Measurements from ENCODE around the gene LENG1. TPM values are rescaled to one million over a fixed set of nuclear protein-coding genes. Genes with fewer than 3 reads are reported as not detected.

LENG1 gene
- total and polyA plus RNA-seq, 9 of the 15 experiments (the other 6 are each of a cell fraction or from before 2014, with no cell fraction given): 0.30 to 10.5 (median 4.7) TPM

GRCh38 chr19:54173951-54174834, 14.7 kb upstream of the LENG1 start:
- Histone ChIP-seq H3K9me3 (replicated peaks; ENCODE audit: control insufficient read depth, insufficient read depth, low read depth, low read length) (no peaks in the 10 kb centered on the region), H3K4me1 (replicated peaks in 1 of 2; ENCODE audit: control insufficient read depth in 2 of 2, insufficient read depth in 2 of 2, low read length in 2 of 2) (peaks cover 2 to 42% of the 10 kb centered on the region in 2 experiments; a peak in 2 of 5 replicates), H3K27me3 (ENCODE audit: control insufficient read depth in 2 of 2, insufficient read depth in 2 of 2, low read length in 2 of 2) (no peaks in the 10 kb centered on the region), H2AFZ (ENCODE audit: low read depth, low read length) (no peak overlapping the region), H3K9me1 (ENCODE audit: control insufficient read depth, insufficient read depth, low read length) (no peaks in the 10 kb centered on the region), H3K79me2 (ENCODE audit: control insufficient read depth, insufficient read depth, low read length) (no peaks in the 10 kb centered on the region), H4K20me1 (replicated peaks; ENCODE audit: control insufficient read depth, insufficient read depth, low read length) (no peaks in the 10 kb centered on the region; the same call in 1 of the 2 replicates), H3K27ac (ENCODE audit: extremely low read depth, low read depth, low read length) (no peak overlapping the region), H3K4me3 (no peak overlapping the region), H3K36me3 (ENCODE audit: control insufficient read depth, insufficient read depth, low read length) (peaks cover 24% of the 10 kb centered on the region; the same call in 2 of the 3 replicates), H3K9ac (ENCODE audit: insufficient read depth in 1 of 2, low read depth in 2 of 2, low read length in 2 of 2) (0 out of 4 replicates have a peak overlapping the region, but pooled peaks of 1 of the 2 experiments have one; percentile 60), H3K4me2 (ENCODE audit: insufficient read depth, low read length) (no peak overlapping the region)
- BruUV-seq (replicated peaks): no TSS peak
- POLR2A ChIA-PET: interaction anchor here (0.5 to 3.4 kb wide), 4 partner anchors 9 to 28 kb away, joined by 3 to 19 read pairs (median 8); partner anchors contain the start of genes MBOAT7, RPS9 and TSEN34
- WGBS (ENCODE audit: insufficient coverage, low coverage, missing lambda C conversion rate): 74% methylated on average over 15 of the region's 25 CpGs
- CTCF ChIA-PET (ENCODE audit: low intra/inter-chr PET ratio): no interaction called here
- in situ Hi-C loops (cut with MboI): no loop called here
- FAIRE-seq: no peak
- DNase-seq (ENCODE audit: extremely low read depth in 1 of 4, low spot score in 3 of 4): peak in 1 of 4 experiments; percentile 8
- intact Hi-C loops (cut with micrococcal nuclease): no loop called here
- ATAC-seq: peak; percentile 18; the same call in 2 of the 3 replicates
- TF ChIP-seq NFE2L1 (tag; IDR thresholded peaks at IDR 0.05; ENCODE audit: borderline replicate concordance, low read depth) (no peak), THAP7 (CRISPR knock-in tag; IDR thresholded peaks at IDR 0.05) (no peak), KHSRP (IDR thresholded peaks at IDR 0.05) (no peak), EGR1 (conservative IDR thresholded peaks at IDR 0.05) (peak; percentile 61), ZBTB5 (IDR thresholded peaks at IDR 0.05) (no peak), SMC3 (conservative IDR thresholded peaks at IDR 0.05; ENCODE audit: insufficient read depth, low read depth, low read length) (no peak), ZNF445 (CRISPR knock-in tag; IDR thresholded peaks at IDR 0.05; ENCODE audit: low read depth) (no peak), ZNF507 (tag; conservative IDR thresholded peaks at IDR 0.05) (no peak), ILF3 (IDR thresholded peaks at IDR 0.05; ENCODE audit: borderline replicate concordance) (no peak)
- TF ChIP-seq, protein P1, sequence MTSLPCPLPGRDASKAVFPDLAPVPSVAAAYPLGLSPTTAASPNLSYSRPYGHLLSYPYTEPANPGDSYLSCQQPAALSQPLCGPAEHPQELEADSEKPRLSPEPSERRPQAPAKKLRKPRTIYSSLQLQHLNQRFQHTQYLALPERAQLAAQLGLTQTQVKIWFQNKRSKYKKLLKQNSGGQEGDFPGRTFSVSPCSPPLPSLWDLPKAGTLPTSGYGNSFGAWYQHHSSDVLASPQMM (CRISPR knock-in tag; IDR thresholded peaks at IDR 0.05): no peak

Measured in K562 (cell line).